ENCODE results near the gene KCNJ9.

Gene KCNJ9

GRCh38 chr1:160127381-160127780 is 46.0 kb downstream of the KCNJ9 start:
- DNase-seq (ENCODE audit: extremely low spot score): no peak
- no peak for TF ChIP-seq L3MBTL2 (conservative IDR thresholded peaks at IDR 0.05)
- no peak for TF ChIP-seq LEF1 (IDR thresholded peaks at IDR 0.05; ENCODE audit: borderline replicate concordance)
- TF ChIP-seq ZNF384 (IDR thresholded peaks at IDR 0.05): no peak
- TF ChIP-seq HDGF (IDR thresholded peaks at IDR 0.05; ENCODE audit: borderline replicate concordance): no peak
- no peak for TF ChIP-seq BHLHE40 (IDR thresholded peaks at IDR 0.05; ENCODE audit: borderline replicate concordance)
- TF ChIP-seq ARNT (IDR thresholded peaks at IDR 0.05): no peak
- TF ChIP-seq TARDBP (IDR thresholded peaks at IDR 0.05): no peak
- TF ChIP-seq ELF4 (IDR thresholded peaks at IDR 0.05): no peak
- TF ChIP-seq NFRKB (IDR thresholded peaks at IDR 0.05): no peak
- TF ChIP-seq CTBP1 (IDR thresholded peaks at IDR 0.05; ENCODE audit: borderline replicate concordance): no peak
- TF ChIP-seq PKNOX1 (IDR thresholded peaks at IDR 0.05): no peak
- no peak for TF ChIP-seq FOXM1 (IDR thresholded peaks at IDR 0.05; ENCODE audit: borderline replicate concordance)
- no peak for TF ChIP-seq FOXA1 (IDR thresholded peaks at IDR 0.05)
- no peak for TF ChIP-seq SUZ12 (IDR thresholded peaks at IDR 0.05)
- TF ChIP-seq SP1 (IDR thresholded peaks at IDR 0.05): no peak
- TF ChIP-seq FOXK2 (IDR thresholded peaks at IDR 0.05): no peak
- POLR2A ChIA-PET: no interaction called here
- CTCF ChIA-PET: interaction anchor here (0.6 kb wide), 1 partner anchor 337 kb away, joined by 3 read pairs; no protein-coding TSS in a partner anchor

- CTCF ChIA-PET: no interaction called here
- POLR2A ChIA-PET: no interaction called here
- no peak for DNase-seq (ENCODE audit: extremely low spot score)
These were observed 46.7 kb downstream of the KCNJ9 start for GRCh38 chr1:160127865-160128523.

GRCh38 chr1:160128636-160129035 is 47.3 kb downstream of the KCNJ9 start:
- TF ChIP-seq CTBP1 (IDR thresholded peaks at IDR 0.05; ENCODE audit: borderline replicate concordance): no peak
- TF ChIP-seq TARDBP (IDR thresholded peaks at IDR 0.05): no peak
- POLR2A ChIA-PET: no interaction called here
- CTCF ChIA-PET: no interaction called here
- no peak for DNase-seq (ENCODE audit: extremely low spot score)

More at GRCh38 chr1:160127865-160128523, 46.7 kb downstream of the KCNJ9 start:
- TF ChIP-seq SP1 (IDR thresholded peaks at IDR 0.05) (no peak), FOXM1 (IDR thresholded peaks at IDR 0.05; ENCODE audit: borderline replicate concordance) (no peak), ELF4 (IDR thresholded peaks at IDR 0.05) (no peak), BHLHE40 (IDR thresholded peaks at IDR 0.05; ENCODE audit: borderline replicate concordance) (no peak), LEF1 (IDR thresholded peaks at IDR 0.05; ENCODE audit: borderline replicate concordance) (no peak), ZNF384 (IDR thresholded peaks at IDR 0.05) (no peak), L3MBTL2 (conservative IDR thresholded peaks at IDR 0.05) (no peak), FOXA1 (IDR thresholded peaks at IDR 0.05) (no peak), HDGF (IDR thresholded peaks at IDR 0.05; ENCODE audit: borderline replicate concordance) (no peak), SUZ12 (IDR thresholded peaks at IDR 0.05) (no peak)

GRCh38 chr1:160129046-160129445 is 47.7 kb downstream of the KCNJ9 start:
- TF ChIP-seq LEF1 (IDR thresholded peaks at IDR 0.05; ENCODE audit: borderline replicate concordance) (no peak), ARNT (IDR thresholded peaks at IDR 0.05) (no peak), FOXA1 (IDR thresholded peaks at IDR 0.05) (no peak), ZNF384 (IDR thresholded peaks at IDR 0.05) (no peak), CTBP1 (IDR thresholded peaks at IDR 0.05; ENCODE audit: borderline replicate concordance) (no peak), ELF4 (IDR thresholded peaks at IDR 0.05) (no peak), HDGF (IDR thresholded peaks at IDR 0.05; ENCODE audit: borderline replicate concordance) (no peak), TARDBP (IDR thresholded peaks at IDR 0.05) (no peak), FOXM1 (IDR thresholded peaks at IDR 0.05; ENCODE audit: borderline replicate concordance) (no peak), BHLHE40 (IDR thresholded peaks at IDR 0.05; ENCODE audit: borderline replicate concordance) (no peak), L3MBTL2 (conservative IDR thresholded peaks at IDR 0.05) (no peak), PKNOX1 (IDR thresholded peaks at IDR 0.05) (no peak)
- POLR2A ChIA-PET: no interaction called here
- CTCF ChIA-PET: no interaction called here
- no peak for DNase-seq (ENCODE audit: extremely low spot score)

- ChIA-PET POLR2A (no interaction called here), CTCF (no interaction called here)
- TF ChIP-seq FOXK2 (IDR thresholded peaks at IDR 0.05) (no peak), HDGF (IDR thresholded peaks at IDR 0.05; ENCODE audit: borderline replicate concordance) (no peak), ZNF384 (IDR thresholded peaks at IDR 0.05) (no peak), LEF1 (IDR thresholded peaks at IDR 0.05; ENCODE audit: borderline replicate concordance) (no peak), TARDBP (IDR thresholded peaks at IDR 0.05) (no peak), FOXM1 (IDR thresholded peaks at IDR 0.05; ENCODE audit: borderline replicate concordance) (no peak), CTBP1 (IDR thresholded peaks at IDR 0.05; ENCODE audit: borderline replicate concordance) (no peak), PKNOX1 (IDR thresholded peaks at IDR 0.05) (no peak), NFRKB (IDR thresholded peaks at IDR 0.05) (no peak), L3MBTL2 (conservative IDR thresholded peaks at IDR 0.05) (no peak), SUZ12 (IDR thresholded peaks at IDR 0.05) (no peak), BHLHE40 (IDR thresholded peaks at IDR 0.05; ENCODE audit: borderline replicate concordance) (no peak), ELF4 (IDR thresholded peaks at IDR 0.05) (no peak), SP1 (IDR thresholded peaks at IDR 0.05) (no peak), FOXA1 (IDR thresholded peaks at IDR 0.05) (no peak), ARNT (IDR thresholded peaks at IDR 0.05) (no peak)
- no peak for DNase-seq (ENCODE audit: extremely low spot score)
These were observed 48.2 kb downstream of the KCNJ9 start for GRCh38 chr1:160129558-160129957.

- POLR2A ChIA-PET: no interaction called here
- no peak for DNase-seq (ENCODE audit: extremely low spot score)
- TF ChIP-seq TARDBP (IDR thresholded peaks at IDR 0.05) (no peak), SP1 (IDR thresholded peaks at IDR 0.05) (no peak), PKNOX1 (IDR thresholded peaks at IDR 0.05) (no peak), ZNF384 (IDR thresholded peaks at IDR 0.05) (no peak), ELF4 (IDR thresholded peaks at IDR 0.05) (no peak)
- CTCF ChIA-PET: no interaction called here
These were observed 48.6 kb downstream of the KCNJ9 start for GRCh38 chr1:160129966-160130365.

Measured in HEK293T (cell line).